Measurements from ENCODE around the gene FES.
"Not testable (repeated sequence)": the region's sequence is repeated elsewhere in the genome, so short reads cannot be mapped to it uniquely, and the experiment has no call there.

FES gene

DNA sequence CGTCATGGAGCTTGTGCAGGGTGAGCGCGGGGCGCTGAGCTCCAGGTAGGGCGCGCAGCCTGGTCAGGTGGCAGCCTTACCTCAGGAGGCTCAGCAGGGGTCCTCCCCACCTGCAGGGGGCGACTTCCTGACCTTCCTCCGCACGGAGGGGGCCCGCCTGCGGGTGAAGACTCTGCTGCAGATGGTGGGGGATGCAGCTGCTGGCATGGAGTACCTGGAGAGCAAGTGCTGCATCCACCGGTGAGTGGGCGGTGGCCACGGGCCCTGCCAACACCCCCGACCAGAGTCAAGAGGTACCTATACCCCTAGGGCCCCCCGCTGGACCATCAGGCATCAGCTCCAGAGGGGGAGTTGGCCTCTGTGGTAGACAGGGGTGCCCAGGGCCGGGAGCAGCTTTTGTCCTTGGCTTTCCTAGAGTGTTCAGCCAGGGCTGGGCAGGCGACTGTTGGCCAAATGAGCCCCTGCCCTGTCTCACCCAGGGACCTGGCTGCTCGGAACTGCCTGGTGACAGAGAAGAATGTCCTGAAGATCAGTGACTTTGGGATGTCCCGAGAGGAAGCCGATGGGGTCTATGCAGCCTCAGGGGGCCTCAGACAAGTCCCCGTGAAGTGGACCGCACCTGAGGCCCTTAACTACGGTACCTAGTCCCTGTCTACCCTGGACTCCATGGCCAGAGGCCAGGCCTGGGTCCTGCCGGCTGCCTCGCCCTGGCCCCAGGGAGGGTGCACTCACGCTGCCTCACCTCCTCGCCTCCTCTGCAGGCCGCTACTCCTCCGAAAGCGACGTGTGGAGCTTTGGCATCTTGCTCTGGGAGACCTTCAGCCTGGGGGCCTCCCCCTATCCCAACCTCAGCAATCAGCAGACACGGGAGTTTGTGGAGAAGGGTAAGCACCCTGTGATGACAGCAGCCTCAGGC, 9.1 kb downstream of the FES start:
- DNase-seq, result peak; percentile 13

DNA sequence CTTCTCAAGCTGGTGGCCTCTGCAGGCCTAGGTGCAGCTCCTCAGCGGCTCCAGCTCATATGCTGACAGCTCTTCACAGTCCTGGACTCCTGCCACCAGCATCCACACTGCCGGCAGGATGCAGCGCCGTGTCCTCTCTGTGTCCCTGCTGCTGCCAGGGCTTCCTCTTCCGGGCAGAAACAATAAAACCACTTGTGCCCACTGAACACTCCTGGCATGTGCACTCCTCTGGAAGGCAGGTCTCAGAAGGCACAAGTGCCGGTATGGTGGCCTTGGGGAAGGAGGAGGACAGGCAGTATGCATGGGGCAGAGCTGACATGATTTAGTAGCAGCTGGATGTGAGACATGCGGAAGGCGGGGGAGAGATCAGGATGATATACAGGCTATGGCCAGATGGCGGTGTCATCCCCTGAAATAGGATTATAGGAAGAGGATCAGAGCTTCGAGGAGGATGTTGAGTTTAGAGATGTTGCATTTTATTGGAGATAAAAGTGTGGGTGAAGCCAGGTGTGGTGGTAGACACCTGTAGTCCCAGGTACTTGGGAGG, 11.3 kb downstream of the FES start:
- no peak for DNase-seq

DNA sequence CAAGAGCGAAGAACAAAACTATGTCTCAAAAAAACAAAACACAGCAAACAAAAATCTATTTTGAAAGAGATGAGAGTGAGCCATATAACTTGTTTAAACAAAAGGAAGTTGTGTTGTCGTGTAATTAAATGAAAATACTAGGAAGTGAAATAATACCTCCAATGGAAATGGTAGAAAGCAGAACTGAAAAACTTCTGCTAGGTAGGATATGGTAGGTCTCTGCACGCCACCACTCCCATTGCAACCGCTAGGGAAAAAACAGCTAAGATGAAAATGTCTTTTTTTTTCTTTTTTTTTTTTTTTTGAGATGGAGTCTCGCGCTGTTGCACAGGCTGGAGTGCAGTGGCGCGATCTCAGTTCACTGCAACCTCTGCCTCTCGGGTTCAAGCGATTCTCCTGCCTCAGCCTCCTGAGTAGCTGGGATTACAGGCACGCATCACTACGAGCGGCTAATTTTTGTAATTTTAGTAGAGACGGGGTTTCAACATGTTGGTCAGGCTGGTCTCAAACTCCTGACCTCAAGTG, 12.9 kb downstream of the FES start:
- DNase-seq, result not testable (repeated sequence)

DNA sequence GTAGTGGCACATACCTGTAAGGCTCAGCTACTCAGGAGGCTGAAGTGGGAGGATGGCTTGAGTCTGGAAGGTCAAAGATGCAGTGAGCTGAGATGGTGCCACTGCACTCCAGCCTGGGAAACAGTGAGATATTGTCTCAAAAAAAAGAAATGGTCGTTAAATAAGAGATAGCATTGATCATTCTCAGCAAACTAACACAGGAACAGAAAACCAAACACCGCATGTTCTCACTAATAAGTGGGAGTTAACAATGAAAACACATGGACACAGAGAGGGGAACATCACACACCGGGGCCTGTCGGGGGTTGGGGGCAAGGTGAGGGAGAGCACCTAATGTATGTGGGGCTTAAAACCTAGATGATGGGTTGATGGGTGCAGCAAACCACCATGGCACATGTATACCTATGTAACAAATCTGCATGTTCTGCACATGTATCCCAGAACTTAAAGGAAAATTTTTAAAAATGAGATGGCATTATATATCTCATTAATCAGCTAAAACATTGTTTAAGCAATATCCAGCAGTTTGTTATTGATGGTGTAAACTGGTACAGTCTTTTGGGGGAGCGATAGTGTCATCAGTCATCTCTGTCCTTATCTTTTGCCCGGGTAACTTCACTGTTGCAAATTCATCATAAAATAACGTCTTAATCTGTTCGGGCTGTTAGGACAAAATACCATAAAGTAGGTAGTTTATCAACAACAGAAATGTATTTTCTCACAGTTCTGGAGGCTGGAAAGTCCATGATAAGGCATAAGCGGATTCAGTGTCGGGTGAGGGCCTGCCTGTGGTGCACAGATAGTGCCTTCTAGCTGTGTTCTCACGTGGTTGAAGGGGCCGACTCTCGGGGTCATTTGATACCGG, 17.1 kb downstream of the FES start:
- no peak for DNase-seq

DNA sequence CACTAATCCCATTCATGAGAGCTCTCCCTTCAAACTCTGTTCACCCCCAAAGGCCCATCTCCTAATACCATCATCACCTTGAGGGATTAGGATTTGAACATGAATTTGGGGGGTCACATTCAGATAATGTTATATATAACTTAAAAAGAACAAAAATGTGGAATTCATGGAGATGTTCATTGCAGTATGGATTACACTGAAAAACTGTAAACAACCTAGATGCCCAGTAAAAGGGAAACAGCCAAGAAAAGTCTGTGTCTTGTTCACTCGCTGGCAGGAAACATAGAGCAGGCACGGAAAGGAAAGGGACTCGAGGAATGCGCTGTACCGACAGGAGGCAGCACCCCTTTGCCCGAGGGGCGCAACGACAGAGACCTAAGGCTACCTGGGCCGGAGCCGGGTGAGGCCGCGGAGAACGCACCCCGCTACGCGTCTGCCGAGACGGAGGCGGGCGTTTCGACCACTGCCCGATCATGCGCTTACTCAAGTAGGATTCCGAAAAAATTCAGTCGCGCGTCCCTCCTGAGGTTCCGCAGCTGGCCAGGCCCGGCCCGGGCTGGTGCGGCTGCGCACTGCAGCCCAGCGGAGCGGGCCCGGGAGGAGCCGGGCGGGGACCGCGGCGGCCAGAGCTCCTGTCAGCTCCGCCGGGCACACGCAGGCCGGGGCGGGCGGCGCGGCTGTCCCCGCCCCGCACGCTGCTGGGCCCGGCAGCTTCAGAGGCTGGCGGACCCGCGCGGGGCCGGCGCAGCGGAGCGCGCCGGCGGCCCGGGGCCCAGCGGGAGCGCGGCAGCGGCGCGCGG, 17.9 kb downstream of the FES start:
- DNase-seq, result peak; percentile 66

DNA sequence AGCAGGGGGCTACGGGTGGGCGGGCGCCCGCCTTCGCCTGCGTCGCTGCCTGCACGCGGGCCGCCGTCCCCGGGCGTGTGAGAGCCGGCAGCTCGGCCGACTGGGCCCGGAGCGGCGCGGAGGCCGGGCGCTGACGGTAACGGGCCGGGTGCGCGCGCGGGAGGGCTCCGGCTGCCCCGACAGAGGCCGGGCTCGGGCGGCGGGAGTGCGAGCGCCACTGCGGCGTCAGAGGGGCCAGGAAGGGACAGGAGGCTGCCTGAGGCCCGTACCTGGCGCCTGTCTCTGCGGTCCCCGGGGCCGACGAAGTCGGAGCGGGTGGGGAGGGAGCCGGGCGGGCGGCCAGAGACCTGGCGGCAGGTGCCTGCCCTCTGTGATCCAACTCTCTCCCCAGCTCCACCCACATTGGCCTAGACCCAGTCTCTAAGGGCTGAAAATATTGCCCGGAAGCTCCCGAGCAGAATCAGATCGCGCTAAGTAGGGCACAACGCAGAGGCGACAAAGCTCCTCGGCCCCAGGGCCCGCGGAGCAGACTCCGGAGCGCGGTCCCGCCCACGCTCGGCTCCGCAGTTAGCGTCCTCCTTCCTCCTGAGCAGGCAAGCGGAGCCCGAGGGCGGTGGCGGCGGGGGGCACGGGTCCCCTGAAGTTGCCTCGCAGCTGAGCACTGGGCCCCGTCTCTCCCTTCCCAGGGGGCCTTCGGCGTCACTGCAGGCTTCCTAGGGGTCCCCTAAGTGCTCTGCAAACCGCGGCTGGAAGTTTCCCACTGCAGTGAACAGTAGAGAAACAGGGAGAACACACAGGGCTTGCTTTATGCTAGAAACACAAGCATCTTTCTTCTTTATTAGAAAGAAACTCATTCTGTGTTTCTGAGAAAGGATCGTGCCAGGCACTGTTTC, 18.8 kb downstream of the FES start, which contains the start of gene MAN2A2:
Gene MAN2A2 (plus strand): TSS at position 463 of the 893 bp plus-strand sequence. CDS start 906 bp downstream, outside the sequence.
- peak; percentile 79 for DNase-seq

DNA sequence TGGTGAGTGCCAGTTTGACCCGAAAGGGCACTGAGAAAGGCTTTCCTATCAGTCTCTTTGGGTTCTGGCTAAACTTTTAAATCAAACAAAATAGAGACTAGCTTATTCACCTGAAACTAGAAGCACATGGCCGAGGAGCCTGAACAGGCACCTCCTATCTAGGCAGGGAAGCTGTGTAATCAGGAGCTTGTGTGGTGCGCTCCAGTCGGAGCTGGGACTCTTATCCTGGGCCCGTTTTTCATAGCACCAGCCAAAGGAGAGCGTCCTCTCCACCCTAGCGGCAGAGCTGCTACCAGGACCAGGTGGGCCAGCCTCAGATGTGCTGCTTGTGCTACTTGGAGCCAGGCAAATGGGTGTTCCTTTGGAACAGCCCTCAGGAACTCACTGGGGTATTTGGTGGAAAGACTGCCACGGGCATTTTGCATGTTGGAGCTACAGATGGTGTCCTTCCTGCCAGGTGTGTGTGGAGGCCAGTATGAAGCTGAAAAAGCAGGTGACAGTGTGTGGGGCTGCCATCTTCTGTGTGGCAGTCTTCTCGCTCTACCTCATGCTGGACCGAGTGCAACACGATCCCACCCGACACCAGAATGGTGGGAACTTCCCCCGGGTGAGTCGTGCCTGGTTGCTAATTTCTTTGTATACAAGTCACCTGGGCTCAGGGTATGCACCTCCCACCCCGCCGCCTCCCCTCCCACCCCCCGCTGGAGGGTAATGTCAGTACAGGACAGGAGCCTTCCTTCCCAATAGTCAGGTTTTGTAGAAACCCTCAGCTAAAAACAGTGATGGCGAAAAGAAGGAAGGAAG, 19.6 kb downstream of the FES start:
- no peak for DNase-seq

DNA sequence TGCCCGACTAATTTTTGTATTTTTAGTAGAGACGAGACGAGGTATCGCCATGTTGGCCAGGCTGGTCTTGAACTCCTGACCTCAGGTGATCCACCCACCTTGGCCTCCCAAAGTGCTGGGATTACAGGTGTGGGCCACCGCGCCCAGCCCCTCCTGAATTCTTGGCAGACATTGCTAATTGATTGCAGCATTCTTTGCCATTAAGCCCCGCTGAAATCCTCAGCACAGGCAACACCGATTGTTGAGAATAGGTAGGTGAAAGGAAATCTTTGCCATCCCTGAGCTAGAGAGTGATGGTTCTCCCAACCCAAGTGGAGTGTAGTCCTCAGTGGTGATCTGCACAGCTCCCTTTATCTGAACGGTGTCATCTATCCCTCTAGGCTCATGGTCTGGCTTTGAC, 20.4 kb downstream of the FES start:
- DNase-seq, result no peak

DNA sequence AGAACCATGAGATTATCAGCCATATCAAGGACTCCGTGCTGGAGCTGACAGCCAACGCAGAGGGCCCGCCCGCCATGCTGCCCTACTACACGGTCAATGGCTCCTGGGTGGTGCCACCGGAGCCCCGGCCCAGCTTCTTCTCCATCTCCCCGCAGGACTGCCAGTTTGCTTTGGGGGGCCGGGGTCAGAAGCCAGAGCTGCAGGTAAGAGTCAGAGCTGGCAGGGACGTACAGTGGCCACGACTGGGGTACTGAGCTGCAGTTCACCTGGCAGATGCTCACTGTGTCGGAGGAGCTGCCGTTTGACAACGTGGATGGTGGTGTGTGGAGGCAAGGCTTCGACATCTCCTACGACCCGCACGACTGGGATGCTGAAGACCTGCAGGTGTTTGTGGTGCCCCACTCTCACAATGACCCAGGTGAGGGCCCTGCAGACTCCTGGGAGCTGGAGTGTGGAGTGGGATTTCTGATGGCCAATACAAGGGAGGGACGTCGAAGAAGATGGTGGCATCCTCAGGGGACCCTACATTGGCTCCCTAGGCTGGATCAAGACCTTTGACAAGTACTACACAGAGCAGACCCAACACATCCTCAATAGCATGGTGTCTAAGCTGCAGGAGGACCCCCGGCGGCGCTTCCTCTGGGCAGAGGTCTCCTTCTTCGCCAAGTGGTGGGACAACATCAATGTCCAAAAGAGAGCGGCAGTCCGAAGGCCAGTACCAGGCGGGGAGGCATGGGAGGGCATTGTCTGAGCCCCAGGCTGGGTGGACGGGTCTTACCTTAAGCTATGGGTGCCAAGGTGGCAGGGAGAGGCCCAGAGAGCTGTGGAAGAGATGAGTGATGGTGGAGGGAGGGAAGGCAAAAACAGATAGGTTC, 21.2 kb downstream of the FES start:
- no peak for DNase-seq

DNA sequence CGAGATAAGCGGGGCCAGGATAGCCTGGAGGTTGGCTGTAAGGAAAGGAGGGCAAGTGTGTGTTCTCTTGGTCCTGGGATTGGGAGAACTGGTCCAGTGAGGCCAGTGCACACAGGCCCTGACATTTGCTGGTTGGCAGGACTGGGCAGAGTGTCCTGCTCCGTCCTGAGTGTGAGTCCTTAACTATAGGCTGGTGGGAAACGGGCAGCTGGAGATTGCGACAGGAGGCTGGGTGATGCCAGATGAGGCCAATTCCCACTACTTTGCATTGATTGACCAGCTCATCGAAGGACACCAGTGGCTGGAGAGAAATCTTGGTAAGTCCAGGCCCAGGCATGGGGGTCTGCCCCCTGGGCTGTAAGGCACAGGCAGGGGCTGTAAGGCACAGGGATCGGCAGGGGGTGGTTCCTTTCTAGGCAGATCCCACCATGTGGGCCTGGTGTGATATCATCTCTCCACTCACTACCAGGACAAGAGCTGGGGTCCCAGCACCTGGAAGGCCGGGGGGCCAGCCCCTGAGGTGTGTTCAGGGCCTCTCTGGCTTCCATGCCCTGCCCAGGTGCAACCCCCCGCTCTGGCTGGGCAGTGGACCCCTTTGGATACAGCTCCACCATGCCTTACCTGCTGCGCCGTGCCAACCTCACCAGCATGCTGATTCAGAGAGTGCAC, 22.0 kb downstream of the FES start:
- DNase-seq, result no peak

DNA sequence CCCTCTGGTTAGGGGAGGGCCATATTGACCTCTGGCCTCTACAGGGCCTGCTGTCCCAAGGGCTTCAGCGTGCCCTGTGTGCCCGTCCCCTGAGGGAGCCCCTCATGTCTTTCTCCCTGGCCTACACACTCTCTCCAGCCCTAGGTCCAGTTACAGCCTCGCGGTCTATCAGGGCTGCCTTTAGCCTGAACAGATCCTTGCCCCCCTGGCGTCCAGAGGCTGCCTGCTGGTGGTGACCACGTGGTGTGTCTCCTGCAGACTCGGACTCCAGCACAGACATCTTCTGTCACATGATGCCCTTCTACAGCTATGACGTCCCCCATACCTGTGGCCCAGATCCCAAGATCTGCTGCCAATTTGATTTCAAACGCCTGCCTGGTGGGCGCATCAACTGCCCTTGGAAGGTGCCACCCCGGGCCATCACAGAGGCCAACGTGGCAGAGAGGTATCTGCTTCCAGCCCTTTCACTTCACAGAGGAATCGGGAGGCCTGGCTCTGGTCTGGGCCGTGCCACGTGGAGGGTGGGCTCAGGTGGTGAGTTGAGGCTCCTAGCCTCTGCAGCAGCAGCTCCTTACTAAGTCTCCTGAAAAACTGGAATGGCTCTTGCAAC, 22.9 kb downstream of the FES start:
- DNase-seq, result no peak

DNA sequence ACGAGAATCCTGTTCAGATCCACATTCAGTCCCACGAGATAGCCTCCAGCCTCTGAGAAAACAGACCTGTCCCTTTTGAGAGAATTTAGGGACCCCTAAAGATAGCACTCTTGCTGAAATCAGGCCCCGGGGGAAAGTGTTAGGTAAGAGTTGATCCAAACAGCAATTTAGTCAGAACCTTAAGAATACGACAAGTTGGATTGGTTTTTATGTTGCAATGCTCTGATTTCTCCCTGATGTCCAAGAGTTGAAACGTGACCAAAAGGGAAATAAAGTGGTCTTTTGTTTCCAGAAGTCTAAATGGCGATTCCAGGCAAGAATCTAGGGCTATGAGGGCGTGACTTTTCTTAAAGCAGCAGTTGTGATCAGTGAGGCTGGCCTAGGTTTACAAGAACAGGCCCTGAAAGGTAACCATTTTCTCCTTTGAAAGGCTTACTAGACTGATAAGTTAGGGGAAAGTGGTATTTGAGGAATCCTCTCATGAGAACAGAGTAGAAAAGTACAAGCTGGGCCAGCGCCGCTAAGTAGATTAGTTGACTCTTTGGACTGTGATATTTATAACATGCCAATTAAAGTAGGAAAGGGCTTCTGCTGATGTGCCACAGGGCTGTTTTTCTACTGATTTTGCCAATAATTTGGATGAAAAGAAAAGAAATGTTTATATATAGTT, 23.7 kb downstream of the FES start:
- DNase-seq, result no peak

DNA sequence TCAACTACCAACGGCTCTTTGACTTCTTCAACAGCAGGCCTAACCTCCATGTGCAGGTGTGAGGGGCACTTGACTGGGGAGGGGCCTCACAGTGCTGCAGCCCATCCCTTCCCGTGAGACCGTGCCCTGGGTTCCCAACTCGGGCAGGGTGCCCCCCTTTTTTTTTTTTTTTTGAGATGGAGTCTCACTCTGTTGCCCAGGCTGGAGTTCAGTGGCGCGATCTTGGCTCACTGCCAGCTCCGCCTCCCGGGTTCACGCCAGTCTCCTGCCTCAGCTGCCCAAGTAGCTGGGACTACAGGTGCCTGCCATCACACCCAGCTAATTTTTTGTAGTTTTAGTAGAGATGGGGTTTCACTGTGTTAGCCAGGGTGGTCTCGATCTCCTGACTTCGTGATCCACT, 25.1 kb downstream of the FES start:
- not testable (repeated sequence) for DNase-seq

DNA sequence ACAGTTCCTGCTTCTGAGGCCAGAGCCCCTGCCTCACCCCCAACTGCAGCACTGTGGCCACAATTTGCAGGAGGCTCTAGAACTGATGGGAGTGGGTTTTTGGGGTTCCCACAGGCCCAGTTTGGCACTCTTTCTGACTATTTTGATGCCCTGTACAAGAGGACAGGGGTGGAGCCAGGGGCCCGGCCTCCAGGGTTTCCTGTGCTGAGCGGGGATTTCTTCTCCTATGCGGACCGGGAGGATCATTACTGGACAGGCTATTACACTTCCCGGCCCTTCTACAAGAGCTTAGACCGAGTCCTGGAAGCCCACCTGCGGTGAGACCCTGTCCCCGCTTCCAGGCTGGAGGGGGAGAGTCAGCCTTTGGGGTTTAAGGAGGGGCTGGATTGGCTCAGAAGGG, 25.7 kb downstream of the FES start:
- no peak for DNase-seq

DNA sequence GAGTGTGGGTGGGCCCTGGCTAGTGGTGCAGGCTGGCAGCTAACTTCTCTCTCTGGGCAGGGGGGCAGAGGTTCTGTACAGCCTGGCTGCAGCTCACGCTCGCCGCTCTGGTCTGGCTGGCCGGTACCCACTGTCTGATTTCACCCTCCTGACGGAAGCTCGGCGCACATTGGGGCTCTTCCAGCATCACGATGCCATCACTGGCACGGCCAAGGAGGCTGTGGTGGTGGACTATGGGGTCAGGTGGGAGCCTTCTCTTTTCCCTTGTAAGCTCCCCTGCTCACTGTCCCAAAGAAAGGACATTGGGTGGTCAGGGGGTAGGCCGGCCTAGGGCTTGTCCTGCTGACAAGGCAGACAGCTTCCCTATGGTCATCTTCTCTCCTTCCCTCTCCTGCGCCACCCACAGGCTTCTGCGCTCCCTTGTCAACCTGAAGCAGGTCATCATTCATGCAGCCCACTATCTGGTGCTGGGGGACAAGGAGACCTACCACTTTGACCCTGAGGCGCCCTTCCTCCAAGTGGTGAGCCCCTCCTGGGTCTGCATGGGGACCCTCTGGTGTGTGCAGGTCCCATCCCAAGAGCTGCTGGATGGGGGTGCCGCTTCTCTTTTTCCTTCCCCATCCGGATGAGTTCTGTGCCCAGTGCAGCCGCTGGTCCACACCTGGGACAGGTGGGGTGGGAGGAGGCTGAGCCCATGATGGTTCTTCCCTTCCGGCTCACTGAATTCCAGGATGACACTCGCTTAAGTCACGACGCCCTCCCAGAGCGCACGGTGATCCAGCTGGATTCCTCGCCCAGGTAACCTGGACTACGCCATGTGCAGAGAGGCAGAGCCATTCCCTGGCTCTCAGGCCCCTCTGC, 26.4 kb downstream of the FES start:
- no peak for DNase-seq

DNA sequence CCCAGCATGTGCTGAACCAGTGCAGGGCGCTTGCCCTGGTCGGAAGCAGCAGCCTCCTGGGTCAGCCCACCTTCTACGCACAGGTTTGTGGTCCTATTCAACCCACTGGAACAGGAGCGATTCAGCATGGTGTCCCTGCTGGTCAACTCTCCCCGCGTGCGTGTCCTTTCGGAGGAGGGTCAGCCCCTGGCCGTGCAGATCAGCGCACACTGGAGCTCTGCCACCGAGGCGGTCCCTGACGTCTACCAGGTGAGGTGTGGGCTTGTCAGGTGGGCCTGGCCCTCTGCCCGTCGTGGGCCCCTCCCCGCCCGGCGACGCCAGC, 27.0 kb downstream of the FES start:
- no peak for DNase-seq
